ENCODE data around the gene AEBP1. TPM values are rescaled to one million over a fixed set of nuclear protein-coding genes. Genes with fewer than 3 reads are reported as not detected.

Gene AEBP1
- total and polyA plus RNA-seq, 2 experiments from 2014 or later = 15.1 to 42.0 TPM

DNA sequence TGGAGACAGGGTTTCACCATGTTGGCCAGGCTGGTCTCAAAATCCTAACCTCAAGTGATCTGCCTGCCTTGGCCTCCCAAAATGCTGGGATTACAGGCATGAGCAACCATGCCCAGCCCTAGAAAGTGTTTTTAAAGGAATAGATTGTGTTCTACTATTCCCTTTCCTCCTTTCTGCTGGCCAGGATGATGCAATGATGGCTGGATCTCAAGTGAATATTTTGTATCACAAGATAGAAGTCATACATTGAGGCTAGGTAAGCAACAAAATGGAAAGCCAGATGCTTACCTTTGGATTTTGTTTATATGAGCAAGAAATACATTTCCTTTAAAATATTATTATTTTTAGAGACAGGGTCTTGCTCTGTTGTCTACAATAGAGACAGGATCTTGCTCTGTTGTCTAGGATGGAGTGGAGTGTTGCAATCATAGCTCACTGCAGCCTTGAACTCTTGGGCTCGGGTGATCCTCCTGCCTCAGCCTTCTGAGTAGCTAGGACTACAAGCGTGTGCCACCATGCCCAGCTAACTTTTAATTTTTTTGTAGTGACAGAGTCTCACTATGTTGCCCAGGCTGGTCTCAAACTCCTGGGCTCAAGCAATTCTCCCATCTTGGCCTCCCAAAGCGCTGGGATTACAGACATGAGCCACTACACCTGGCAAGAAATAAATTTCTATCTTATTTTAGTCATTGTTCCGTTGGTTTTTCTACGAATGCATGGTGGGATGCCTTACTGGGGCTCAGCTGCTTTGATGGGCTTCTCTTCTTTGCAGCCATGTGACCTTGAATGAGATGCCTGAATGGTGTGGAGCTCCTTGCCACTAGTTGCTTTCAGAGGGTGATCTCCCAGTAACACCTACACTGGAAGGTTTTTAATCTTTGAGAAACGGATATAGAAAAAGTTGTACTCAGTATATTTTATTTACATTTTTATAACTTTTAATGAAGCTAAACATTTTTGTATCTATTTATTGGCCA is 5.8 kb upstream of the AEBP1 start:
- H3K36me3 ChIP-seq (ENCODE audit: insufficient read depth) = no peaks in the 10 kb centered on the region
- no peaks in the 10 kb centered on the region for H4K20me1 ChIP-seq (replicated peaks; ENCODE audit: insufficient read depth)
- no peaks in the 10 kb centered on the region for H3K36me3 Mint-ChIP-seq (ENCODE audit: low read depth)
- H3K4me1 Mint-ChIP-seq = peaks cover 9% of the 10 kb centered on the region
- no peak overlapping the region for H3K4me3 Mint-ChIP-seq
- TF ChIP-seq NANOG (IDR thresholded peaks at IDR 0.05; ENCODE audit: borderline replicate concordance) = no peak
- TF ChIP-seq, protein P1, sequence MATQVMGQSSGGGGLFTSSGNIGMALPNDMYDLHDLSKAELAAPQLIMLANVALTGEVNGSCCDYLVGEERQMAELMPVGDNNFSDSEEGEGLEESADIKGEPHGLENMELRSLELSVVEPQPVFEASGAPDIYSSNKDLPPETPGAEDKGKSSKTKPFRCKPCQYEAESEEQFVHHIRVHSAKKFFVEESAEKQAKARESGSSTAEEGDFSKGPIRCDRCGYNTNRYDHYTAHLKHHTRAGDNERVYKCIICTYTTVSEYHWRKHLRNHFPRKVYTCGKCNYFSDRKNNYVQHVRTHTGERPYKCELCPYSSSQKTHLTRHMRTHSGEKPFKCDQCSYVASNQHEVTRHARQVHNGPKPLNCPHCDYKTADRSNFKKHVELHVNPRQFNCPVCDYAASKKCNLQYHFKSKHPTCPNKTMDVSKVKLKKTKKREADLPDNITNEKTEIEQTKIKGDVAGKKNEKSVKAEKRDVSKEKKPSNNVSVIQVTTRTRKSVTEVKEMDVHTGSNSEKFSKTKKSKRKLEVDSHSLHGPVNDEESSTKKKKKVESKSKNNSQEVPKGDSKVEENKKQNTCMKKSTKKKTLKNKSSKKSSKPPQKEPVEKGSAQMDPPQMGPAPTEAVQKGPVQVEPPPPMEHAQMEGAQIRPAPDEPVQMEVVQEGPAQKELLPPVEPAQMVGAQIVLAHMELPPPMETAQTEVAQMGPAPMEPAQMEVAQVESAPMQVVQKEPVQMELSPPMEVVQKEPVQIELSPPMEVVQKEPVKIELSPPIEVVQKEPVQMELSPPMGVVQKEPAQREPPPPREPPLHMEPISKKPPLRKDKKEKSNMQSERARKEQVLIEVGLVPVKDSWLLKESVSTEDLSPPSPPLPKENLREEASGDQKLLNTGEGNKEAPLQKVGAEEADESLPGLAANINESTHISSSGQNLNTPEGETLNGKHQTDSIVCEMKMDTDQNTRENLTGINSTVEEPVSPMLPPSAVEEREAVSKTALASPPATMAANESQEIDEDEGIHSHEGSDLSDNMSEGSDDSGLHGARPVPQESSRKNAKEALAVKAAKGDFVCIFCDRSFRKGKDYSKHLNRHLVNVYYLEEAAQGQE (IDR thresholded peaks at IDR 0.05; ENCODE audit: unreplicated experiment) = no peak
- no peak for TF ChIP-seq EZH2phosphoT487 (IDR thresholded peaks at IDR 0.05; ENCODE audit: unreplicated experiment)
- TF ChIP-seq EZH2 (IDR thresholded peaks at IDR 0.05; ENCODE audit: low read depth, unreplicated experiment) = no peak
- TF ChIP-seq ETS1 (IDR thresholded peaks at IDR 0.05) = no peak
- TF ChIP-seq ZNF114 (CRISPR knock-in tag; IDR thresholded peaks at IDR 0.05) = no peak
- no peak for TF ChIP-seq CREB1 (CRISPR knock-in tag; IDR thresholded peaks at IDR 0.05; ENCODE audit: low read depth)
- TF ChIP-seq ZNF331 (CRISPR knock-in tag; IDR thresholded peaks at IDR 0.05; ENCODE audit: low read depth) = no peak
- no peak for TF ChIP-seq JUNB (IDR thresholded peaks at IDR 0.05; ENCODE audit: unreplicated experiment)
- TF ChIP-seq, protein P2, sequence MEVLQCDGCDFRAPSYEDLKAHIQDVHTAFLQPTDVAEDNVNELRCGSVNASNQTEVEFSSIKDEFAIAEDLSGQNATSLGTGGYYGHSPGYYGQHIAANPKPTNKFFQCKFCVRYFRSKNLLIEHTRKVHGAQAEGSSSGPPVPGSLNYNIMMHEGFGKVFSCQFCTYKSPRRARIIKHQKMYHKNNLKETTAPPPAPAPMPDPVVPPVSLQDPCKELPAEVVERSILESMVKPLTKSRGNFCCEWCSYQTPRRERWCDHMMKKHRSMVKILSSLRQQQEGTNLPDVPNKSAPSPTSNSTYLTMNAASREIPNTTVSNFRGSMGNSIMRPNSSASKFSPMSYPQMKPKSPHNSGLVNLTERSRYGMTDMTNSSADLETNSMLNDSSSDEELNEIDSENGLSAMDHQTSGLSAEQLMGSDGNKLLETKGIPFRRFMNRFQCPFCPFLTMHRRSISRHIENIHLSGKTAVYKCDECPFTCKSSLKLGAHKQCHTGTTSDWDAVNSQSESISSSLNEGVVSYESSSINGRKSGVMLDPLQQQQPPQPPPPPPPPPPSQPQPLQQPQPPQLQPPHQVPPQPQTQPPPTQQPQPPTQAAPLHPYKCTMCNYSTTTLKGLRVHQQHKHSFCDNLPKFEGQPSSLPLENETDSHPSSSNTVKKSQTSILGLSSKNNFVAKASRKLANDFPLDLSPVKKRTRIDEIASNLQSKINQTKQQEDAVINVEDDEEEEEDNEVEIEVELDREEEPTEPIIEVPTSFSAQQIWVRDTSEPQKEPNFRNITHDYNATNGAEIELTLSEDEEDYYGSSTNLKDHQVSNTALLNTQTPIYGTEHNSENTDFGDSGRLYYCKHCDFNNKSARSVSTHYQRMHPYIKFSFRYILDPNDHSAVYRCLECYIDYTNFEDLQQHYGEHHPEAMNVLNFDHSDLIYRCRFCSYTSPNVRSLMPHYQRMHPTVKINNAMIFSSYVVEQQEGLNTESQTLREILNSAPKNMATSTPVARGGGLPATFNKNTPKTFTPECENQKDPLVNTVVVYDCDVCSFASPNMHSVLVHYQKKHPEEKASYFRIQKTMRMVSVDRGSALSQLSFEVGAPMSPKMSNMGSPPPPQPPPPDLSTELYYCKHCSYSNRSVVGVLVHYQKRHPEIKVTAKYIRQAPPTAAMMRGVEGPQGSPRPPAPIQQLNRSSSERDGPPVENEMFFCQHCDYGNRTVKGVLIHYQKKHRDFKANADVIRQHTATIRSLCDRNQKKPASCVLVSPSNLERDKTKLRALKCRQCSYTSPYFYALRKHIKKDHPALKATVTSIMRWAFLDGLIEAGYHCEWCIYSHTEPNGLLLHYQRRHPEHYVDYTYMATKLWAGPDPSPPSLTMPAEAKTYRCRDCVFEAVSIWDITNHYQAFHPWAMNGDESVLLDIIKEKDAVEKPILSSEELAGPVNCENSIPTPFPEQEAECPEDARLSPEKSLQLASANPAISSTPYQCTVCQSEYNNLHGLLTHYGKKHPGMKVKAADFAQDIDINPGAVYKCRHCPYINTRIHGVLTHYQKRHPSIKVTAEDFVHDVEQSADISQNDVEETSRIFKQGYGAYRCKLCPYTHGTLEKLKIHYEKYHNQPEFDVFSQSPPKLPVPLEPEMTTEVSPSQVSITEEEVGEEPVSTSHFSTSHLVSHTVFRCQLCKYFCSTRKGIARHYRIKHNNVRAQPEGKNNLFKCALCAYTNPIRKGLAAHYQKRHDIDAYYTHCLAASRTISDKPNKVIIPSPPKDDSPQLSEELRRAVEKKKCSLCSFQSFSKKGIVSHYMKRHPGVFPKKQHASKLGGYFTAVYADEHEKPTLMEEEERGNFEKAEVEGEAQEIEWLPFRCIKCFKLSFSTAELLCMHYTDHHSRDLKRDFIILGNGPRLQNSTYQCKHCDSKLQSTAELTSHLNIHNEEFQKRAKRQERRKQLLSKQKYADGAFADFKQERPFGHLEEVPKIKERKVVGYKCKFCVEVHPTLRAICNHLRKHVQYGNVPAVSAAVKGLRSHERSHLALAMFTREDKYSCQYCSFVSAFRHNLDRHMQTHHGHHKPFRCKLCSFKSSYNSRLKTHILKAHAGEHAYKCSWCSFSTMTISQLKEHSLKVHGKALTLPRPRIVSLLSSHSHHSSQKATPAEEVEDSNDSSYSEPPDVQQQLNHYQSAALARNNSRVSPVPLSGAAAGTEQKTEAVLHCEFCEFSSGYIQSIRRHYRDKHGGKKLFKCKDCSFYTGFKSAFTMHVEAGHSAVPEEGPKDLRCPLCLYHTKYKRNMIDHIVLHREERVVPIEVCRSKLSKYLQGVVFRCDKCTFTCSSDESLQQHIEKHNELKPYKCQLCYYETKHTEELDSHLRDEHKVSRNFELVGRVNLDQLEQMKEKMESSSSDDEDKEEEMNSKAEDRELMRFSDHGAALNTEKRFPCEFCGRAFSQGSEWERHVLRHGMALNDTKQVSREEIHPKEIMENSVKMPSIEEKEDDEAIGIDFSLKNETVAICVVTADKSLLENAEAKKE (CRISPR knock-in tag; IDR thresholded peaks at IDR 0.05) = no peak
- TF ChIP-seq CTCF (conservative IDR thresholded peaks at IDR 0.05; ENCODE audit: low read depth in 2 of 2) = no peak
- no peak for TF ChIP-seq STAT1 (IDR thresholded peaks at IDR 0.05; ENCODE audit: unreplicated experiment)
- TF ChIP-seq POLR2AphosphoS5 (IDR thresholded peaks at IDR 0.05; ENCODE audit: low read depth) = no peak
- H3K9me2 ChIP-seq (ENCODE audit: insufficient read depth) = no peaks in the 10 kb centered on the region
- no peaks in the 10 kb centered on the region for H3K9me3 Mint-ChIP-seq
- ATAC-seq = no peak
- H3K79me2 ChIP-seq (replicated peaks; ENCODE audit: insufficient read depth) = no peaks in the 10 kb centered on the region
- peaks cover 2% of the 10 kb centered on the region; the same call in 1 of the 2 replicates for H3K4me1 ChIP-seq (ENCODE audit: insufficient read depth)
- peaks cover 19% of the 10 kb centered on the region for H3K27me3 Mint-ChIP-seq (ENCODE audit: insufficient read depth, low read depth, poor library complexity)
- DNase-seq (ENCODE audit: low spot score) = no peak
- no peak overlapping the region for H3K4me3 ChIP-seq
- no peak overlapping the region for H2AFZ ChIP-seq
- H3F3A ChIP-seq (replicated peaks; ENCODE audit: low read depth) = no peaks in the 10 kb centered on the region
- H3K4me2 ChIP-seq = no peak overlapping the region
- H3K27me3 ChIP-seq (ENCODE audit: insufficient read depth) = no peaks in the 10 kb centered on the region
- H3K27ac ChIP-seq (ENCODE audit: low read depth) = no peak overlapping the region
- H3K27ac Mint-ChIP-seq = no peak overlapping the region
